Hepatocyte (in vitro differentiated cells): Measurements from ENCODE around the gene METTL25.

Experiments
- CTCF ChIP-seq: fragments of 200-600 bp; sonication (generic); IDR thresholded peaks from 2 replicates; pipeline ENCODE4 v1.5.1; 2016; ENCODE audit warnings: antibody characterized with exemption, mild to moderate bottlenecking; ENCODE audit not compliant: poor library complexity
- EZH2phosphoT487 ChIP-seq: fragments of 200-600 bp; sonication (generic); IDR thresholded peaks from one replicate; pipeline ENCODE4 v1.6.1; 2018; ENCODE audit warnings: antibody characterized with exemption, mild to moderate bottlenecking, low read depth, moderate library complexity; ENCODE audit not compliant: unreplicated experiment, severe bottlenecking

- TF ChIP-seq CTCF, result no peak
- TF ChIP-seq EZH2phosphoT487, result no peak
Observed at GRCh38 chr12:82375201-82375600, 16.9 kb downstream of the METTL25 start.
